GM20000 (cell line): Measurements from ENCODE around the gene RPL41.

ENCODE experiments used
- DNase-seq: peaks from one replicate; pipeline ENCODE4 v3.0.0; 2012; ENCODE audit warnings: low spot score
- TF ChIP-seq, protein P1 (sequence below): IDR thresholded peaks from 2 replicates; pipeline ENCODE4 v1.5.1; 2012; ENCODE audit warnings: mild to moderate bottlenecking, control low read depth; ENCODE audit errors: extremely low read depth, missing control alignments

RPL41 gene

DNA sequence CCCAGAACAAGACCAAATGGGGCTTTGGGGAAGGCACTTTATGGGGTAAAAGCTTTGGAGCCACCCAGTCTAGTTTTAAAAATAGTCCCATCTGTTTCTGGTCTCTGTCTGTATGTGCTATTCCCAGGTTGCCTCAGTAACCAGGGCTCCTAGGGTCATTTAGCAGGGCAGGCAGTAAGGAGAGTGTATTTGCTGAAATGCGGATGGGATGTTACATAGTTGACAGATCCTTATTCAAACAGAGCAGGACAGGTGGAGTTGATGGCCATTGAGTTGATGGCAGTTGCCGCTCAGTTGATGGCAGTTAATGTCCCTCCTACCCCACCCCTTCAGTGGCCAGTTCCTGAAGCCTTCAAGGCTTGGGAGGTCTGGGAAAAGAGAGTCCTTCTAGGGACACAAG, 6.2 kb downstream of the RPL41 start:
- TF ChIP-seq, protein P1, sequence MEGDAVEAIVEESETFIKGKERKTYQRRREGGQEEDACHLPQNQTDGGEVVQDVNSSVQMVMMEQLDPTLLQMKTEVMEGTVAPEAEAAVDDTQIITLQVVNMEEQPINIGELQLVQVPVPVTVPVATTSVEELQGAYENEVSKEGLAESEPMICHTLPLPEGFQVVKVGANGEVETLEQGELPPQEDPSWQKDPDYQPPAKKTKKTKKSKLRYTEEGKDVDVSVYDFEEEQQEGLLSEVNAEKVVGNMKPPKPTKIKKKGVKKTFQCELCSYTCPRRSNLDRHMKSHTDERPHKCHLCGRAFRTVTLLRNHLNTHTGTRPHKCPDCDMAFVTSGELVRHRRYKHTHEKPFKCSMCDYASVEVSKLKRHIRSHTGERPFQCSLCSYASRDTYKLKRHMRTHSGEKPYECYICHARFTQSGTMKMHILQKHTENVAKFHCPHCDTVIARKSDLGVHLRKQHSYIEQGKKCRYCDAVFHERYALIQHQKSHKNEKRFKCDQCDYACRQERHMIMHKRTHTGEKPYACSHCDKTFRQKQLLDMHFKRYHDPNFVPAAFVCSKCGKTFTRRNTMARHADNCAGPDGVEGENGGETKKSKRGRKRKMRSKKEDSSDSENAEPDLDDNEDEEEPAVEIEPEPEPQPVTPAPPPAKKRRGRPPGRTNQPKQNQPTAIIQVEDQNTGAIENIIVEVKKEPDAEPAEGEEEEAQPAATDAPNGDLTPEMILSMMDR: no peak
- DNase-seq: no peak

DNA sequence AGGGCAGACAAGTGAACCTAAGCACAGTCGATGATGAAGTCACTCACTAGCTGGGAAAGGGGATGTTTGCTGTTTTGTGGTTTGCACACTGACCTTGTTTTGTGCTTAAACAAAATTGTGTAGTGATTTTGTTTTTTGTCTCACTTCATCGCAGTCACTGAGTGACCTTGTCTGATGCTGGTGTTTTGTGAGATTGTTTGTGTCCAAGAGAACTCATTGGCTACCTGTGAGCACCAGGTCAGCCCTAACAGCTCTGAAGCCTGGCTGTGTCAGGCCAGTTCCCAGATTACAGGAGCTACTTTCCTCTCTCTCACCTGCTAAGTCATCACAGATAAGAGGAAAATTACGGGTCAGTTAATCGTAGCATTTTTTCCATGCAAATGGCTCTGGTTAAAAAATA, 7.7 kb downstream of the RPL41 start:
- TF ChIP-seq, protein P1: no peak
- DNase-seq: no peak

DNA sequence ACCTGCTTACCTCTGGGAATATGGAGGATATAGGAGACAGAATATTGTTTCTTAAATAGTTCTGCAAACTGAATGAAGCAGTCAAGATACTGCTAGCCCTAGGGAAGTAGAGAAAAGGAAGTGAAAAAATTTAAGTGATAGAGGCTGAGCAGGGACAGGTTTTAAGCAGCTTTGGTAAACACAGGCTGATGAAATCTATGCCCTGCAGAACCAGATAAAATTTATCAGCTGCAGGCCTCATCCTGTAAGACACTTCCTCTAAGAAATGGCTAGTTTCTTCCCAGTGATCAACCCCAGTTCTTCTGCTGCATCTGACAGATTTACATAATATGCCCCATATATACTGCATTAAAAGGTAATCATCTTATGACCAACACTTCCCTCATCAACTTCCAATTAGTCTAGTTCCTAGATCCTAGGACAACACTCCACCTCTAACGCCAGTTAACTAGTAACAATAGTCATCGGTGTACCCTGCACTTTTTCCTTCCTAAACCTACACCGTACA, 10.4 kb downstream of the RPL41 start:
- TF ChIP-seq, protein P1: no peak
- DNase-seq: no peak

DNA sequence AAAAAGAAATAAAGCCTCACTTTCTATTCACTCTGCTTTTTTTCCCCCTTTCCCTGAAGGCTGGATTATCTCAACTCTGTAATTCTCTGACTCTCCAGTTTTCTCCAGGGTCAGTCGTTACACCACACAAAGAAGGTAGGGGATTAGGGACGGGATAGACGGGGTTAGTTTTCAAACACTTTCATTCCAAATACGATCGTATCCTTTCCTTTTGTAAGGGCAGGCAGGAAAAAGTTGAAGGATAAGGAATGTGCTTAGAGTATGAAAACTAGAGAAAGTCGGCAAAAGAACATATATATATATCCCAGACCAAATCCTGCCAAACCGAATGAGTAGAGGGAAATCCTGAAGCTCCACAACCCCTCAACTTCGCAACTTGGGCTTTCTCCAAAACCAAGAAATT, 11.1 kb downstream of the RPL41 start:
- DNase-seq: no peak
- TF ChIP-seq, protein P1: no peak

DNA sequence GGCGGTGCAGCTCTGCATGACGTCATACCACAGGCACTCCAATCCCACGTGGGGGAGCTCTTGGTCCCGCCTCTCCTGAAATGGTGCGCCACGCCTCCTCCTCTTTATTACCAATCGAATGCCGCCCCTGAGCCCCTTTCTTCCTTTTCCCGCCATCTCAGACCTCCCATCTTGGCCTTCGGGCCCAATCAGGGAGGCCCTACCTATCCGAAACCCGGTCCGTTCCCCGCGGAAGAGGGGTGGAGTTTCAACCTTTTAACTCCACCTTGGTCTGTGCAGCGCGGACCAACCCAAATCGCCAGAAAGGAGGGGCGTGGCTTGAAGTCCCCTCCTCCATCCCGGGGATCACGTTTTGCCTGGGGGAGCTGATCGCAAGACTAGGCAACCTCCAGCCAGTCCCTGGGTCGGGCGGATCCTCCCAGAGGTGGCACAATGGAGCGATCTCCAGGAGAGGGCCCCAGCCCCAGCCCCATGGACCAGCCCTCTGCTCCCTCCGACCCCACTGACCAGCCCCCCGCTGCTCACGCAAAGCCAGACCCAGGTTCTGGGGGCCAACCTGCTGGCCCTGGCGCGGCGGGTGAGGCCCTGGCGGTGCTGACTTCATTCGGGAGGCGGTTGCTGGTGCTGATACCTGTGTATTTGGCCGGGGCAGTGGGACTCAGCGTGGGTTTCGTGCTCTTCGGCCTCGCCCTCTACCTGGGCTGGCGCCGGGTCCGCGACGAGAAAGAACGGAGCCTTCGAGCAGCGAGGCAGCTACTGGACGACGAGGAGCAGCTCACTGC, 11.6 kb downstream of the RPL41 start, which contains the start of gene ESYT1:
ESYT1 (plus strand) TSS at position 380 of the 782 bp plus-strand sequence; CDS start at position 433, 53 bp downstream.
- TF ChIP-seq, protein P1: no peak
- DNase-seq: peak; percentile 96

DNA sequence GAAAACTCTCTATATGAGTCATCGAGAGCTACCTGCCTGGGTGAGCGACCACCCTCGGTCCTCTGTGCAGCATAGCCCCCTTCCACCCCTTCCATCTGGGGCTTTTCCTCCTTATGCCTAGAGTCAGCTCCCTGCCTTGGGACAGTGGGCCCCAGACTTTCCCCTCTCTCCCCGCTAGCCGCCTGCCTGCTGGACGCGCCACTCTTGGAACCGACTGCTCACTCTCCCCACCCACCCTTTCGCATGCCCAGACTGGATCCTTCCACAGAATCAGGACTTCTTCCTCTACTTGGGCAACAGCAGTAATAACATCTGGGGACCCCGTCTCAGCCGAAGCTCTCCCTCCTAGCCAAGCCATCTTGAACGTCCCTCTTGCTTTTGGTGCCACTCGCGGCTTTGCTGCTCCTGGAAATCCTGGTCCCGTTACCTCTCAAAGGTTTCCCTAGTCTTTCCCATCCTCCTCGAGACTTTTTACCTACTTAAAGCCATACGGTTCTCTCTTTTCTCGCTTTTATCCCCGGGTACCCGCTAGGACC, 12.3 kb downstream of the RPL41 start:
- no peak for DNase-seq
- TF ChIP-seq, protein P1: no peak

DNA sequence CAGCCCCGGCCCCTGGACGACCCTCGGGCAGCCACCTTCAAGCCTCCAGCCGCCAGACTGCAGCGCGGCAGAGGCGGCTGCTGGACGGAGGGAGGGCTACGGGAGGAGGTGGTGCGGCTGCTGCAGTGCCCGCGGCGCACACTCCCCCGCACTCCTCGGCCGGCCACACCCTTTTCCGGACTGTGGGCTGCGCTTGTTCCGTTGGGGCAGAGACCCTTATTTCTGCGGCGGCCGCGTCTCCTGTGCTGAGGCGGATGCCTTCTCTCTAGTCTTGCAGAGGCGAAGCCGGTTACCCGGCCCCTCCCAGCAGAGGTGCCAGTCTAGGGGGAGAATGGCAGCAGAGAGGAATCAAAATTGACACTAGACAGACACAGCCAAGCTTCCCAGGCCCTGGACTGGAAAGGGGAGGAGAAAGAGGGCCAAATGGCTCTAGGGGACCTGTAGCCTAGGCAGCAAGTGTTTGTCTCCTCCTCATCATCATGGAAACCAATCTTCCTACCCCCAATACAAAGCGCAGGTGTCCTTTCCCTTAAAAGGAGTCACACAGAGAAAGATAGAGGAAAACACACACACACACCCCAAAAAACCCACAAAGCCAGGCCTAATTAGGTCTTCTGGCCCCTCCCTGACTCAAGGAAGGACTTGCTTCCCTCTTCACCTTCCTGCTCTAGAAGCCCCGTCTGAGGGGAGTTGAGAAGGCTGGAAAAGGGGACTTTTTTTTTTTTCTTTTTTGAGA, 12.9 kb downstream of the RPL41 start:
- DNase-seq: peak; percentile 65

More for the DNA sequence above, 12.9 kb downstream of the RPL41 start:
- TF ChIP-seq, protein P1: no peak
